ENCODE measurements around the gene CCSER1.
"Not testable (repeated sequence)": the region's sequence is repeated elsewhere in the genome, so short reads cannot be mapped to it uniquely, and the experiment has no call there.

The CCSER1 gene

GRCh38 chr4:90474484-90474883 lies 347.3 kb downstream of the CCSER1 start:
- no peak for DNase-seq
- no peak overlapping the region for H3K27ac ChIP-seq
- no peak overlapping the region for H3K4me3 ChIP-seq (ENCODE audit: low read depth, low read length)
- no peaks in the 10 kb centered on the region for H3K27me3 ChIP-seq (replicated peaks)
- no peak for TF ChIP-seq CTCF (IDR thresholded peaks at IDR 0.05; ENCODE audit: low read depth, low read length, missing control alignments)
- in situ Hi-C loops (cut with HindIII; ENCODE audit: low pct_ligation_motif_present, low sequenced_read_pairs) = no loop called here
- H3K36me3 ChIP-seq (replicated peaks) = no peaks in the 10 kb centered on the region

- no peak for TF ChIP-seq CTCF (IDR thresholded peaks at IDR 0.05; ENCODE audit: low read depth, low read length, missing control alignments)
- no peaks in the 10 kb centered on the region for H3K36me3 ChIP-seq (replicated peaks)
- H3K27ac ChIP-seq = no peak overlapping the region
- no peak overlapping the region for H3K4me3 ChIP-seq (ENCODE audit: low read depth, low read length)
- in situ Hi-C loops (cut with HindIII; ENCODE audit: low pct_ligation_motif_present, low sequenced_read_pairs) = no loop called here
- no peak for DNase-seq
- no peaks in the 10 kb centered on the region for H3K27me3 ChIP-seq (replicated peaks)
Measured at GRCh38 chr4:90476019-90476418, 348.8 kb downstream of the CCSER1 start.

- H3K27me3 ChIP-seq (replicated peaks) = no peaks in the 10 kb centered on the region
- DNase-seq = no peak
- TF ChIP-seq CTCF (IDR thresholded peaks at IDR 0.05; ENCODE audit: low read depth, low read length, missing control alignments) = no peak
- H3K4me3 ChIP-seq (ENCODE audit: low read depth, low read length) = no peak overlapping the region
- in situ Hi-C loops (cut with HindIII; ENCODE audit: low pct_ligation_motif_present, low sequenced_read_pairs) = no loop called here
- H3K27ac ChIP-seq = no peak overlapping the region
- no peaks in the 10 kb centered on the region for H3K36me3 ChIP-seq (replicated peaks)
Measured at GRCh38 chr4:90476586-90476985, 349.4 kb downstream of the CCSER1 start.

GRCh38 chr4:90484894-90485293 lies 357.7 kb downstream of the CCSER1 start:
- H3K27me3 ChIP-seq (replicated peaks); DNase-seq; H3K4me3 ChIP-seq (ENCODE audit: low read depth, low read length); H3K36me3 ChIP-seq (replicated peaks); in situ Hi-C loops (cut with HindIII; ENCODE audit: low pct_ligation_motif_present, low sequenced_read_pairs); H3K27ac ChIP-seq: not testable (repeated sequence)

- DNase-seq = no peak
- in situ Hi-C loops (cut with HindIII; ENCODE audit: low pct_ligation_motif_present, low sequenced_read_pairs) = no loop called here
- H3K27ac ChIP-seq = no peak overlapping the region
- no peak overlapping the region for H3K4me3 ChIP-seq (ENCODE audit: low read depth, low read length)
- TF ChIP-seq CTCF (IDR thresholded peaks at IDR 0.05; ENCODE audit: low read depth, low read length, missing control alignments) = no peak
- H3K36me3 ChIP-seq (replicated peaks) = no peaks in the 10 kb centered on the region
- H3K27me3 ChIP-seq (replicated peaks) = no peaks in the 10 kb centered on the region
Measured at GRCh38 chr4:90486346-90486745, 359.2 kb downstream of the CCSER1 start.

GRCh38 chr4:90495211-90495610 lies 368.0 kb downstream of the CCSER1 start:
- Histone ChIP-seq H3K36me3 (replicated peaks) (no peaks in the 10 kb centered on the region), H3K4me3 (ENCODE audit: low read depth, low read length) (no peak overlapping the region), H3K27me3 (replicated peaks) (no peaks in the 10 kb centered on the region), H3K27ac (no peak overlapping the region)
- DNase-seq = no peak
- no peak for TF ChIP-seq CTCF (IDR thresholded peaks at IDR 0.05; ENCODE audit: low read depth, low read length, missing control alignments)
- in situ Hi-C loops (cut with HindIII; ENCODE audit: low pct_ligation_motif_present, low sequenced_read_pairs) = no loop called here

Measured in brain microvascular endothelial cell (primary cell).